Fibroblast of the aortic adventitia (primary cell): ENCODE data around the gene TTC39C. TPM values are rescaled to one million over a fixed set of nuclear protein-coding genes. Genes with fewer than 3 reads are reported as not detected.
"Not testable (repeated sequence)": the region's sequence is repeated elsewhere in the genome, so short reads cannot be mapped to it uniquely, and the experiment has no call there.

Experiments
- DNase-seq: peaks from one replicate; pipeline ENCODE4 v3.0.0-alpha.2; 2010; ENCODE audit warnings: low read depth
- H3K4me3 ChIP-seq: 2 replicates; pipeline ENCODE4 v1.5.1; 2011; ENCODE audit warnings: low read depth, mild to moderate bottlenecking, control low read depth, low read length, moderate library complexity
- total RNA-seq: library from RNA; depleted of rRNA; stranded (reverse); fragments of >200 nt; gene quantifications from 2 replicates; pipeline ENCODE4 v1.2.3, GENCODE V29; 2012; ENCODE audit warnings: low replicate concordance
- TF ChIP-seq, protein P1 (sequence below): IDR thresholded peaks from 2 replicates; pipeline ENCODE4 v1.5.1; 2011; ENCODE audit warnings: mild to moderate bottlenecking, low read length, control low read depth, inconsistent platforms; ENCODE audit not compliant: insufficient read depth

The TTC39C gene
- total RNA-seq, 1 donor, result 51.8 TPM

DNA sequence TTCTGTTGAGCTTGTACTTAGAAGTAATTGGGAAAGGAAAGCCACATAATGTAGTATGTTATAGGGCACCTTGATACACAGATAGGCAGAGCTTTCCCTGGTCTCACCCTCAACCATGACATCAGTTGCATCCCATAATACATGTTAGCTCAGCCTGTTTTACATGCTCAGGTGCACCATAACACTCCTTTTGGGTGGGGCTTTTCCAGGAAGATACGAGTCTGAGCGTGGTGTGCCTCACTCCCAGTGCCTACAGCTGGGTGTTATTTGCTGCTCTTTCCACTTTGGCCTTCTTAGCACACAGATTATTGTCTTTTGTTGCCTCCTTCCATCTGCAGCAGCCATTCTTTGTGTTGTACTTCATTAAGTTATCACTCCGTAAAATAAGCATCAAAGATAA is 11.9 kb downstream of the TTC39C start:
- DNase-seq, result no peak
- no peak overlapping the region for H3K4me3 ChIP-seq
- TF ChIP-seq, protein P1, sequence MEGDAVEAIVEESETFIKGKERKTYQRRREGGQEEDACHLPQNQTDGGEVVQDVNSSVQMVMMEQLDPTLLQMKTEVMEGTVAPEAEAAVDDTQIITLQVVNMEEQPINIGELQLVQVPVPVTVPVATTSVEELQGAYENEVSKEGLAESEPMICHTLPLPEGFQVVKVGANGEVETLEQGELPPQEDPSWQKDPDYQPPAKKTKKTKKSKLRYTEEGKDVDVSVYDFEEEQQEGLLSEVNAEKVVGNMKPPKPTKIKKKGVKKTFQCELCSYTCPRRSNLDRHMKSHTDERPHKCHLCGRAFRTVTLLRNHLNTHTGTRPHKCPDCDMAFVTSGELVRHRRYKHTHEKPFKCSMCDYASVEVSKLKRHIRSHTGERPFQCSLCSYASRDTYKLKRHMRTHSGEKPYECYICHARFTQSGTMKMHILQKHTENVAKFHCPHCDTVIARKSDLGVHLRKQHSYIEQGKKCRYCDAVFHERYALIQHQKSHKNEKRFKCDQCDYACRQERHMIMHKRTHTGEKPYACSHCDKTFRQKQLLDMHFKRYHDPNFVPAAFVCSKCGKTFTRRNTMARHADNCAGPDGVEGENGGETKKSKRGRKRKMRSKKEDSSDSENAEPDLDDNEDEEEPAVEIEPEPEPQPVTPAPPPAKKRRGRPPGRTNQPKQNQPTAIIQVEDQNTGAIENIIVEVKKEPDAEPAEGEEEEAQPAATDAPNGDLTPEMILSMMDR, result no peak

DNA sequence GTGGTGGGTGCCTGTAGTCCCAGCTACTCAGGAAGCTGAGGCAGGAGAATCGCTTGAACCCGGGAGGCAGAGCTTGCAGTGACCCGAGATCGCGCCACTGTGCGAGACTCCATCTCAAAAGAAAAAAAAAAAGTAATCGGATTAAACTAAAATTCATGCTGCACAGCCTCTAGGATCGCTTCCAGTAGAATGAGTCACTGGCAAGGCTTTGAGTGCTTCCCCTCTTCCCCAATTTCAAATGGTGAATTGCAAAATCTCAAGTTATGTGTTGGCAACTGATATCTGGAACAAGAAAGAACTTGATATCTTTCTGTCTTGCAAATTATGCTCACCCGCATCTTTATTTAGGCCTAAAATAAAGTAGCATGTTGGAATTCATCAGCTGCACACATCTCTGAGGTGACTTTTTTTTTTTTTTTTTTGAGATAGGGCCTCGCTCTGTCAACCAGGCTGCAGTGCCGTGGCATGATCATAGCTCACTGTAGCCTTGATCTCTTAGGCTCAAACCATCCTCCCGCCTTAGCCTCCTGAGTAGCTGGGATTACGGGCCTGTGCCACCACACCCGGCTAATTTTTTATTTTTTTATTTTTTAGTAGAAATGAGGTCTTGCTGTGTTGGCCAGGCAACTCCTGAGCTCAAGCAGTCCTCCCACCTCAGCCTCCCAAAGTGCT is 12.7 kb downstream of the TTC39C start:
- peak; percentile 98 for DNase-seq
- TF ChIP-seq, protein P1, result no peak
- no peak overlapping the region for H3K4me3 ChIP-seq

DNA sequence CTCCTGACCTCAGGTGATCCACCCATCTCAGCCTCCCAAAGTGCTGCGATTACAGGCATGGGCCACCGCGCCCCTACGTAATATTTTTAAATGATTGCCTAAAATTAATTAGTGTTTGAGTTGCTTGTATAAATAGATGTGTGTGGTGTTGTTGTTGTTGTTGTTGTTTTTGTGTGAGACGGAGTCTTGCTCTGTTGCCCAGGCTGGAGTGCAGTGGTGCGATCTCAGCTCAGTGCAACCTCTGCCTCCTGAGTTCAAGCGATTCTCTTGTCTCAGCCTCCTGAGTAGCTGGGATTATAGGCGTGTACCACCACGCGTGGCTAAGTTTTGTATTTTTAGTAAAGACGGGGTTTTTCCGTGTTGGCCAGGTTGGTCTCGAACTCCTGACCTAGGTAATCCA is 14.4 kb downstream of the TTC39C start:
- H3K4me3 ChIP-seq, DNase-seq: not testable (repeated sequence)

DNA sequence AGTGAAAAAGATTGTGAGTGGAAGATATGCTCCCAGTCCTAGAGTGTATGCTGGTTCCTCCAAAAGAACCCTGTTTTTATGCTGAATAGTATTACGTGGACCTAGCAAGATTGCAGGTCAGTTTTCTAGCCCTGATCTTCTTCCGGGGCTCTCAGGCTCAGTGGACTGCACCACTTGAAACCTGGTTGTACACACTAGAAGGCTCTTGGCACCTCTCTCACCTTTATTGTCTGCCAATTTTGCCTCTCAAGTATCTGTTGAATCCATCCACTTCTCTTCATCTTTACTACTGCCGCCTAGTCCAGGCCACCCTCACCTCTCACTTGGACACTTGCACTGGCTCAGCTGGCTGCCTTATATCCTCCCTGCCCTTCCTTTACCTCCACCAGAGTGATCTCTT is 16.8 kb downstream of the TTC39C start:
- no peak overlapping the region for H3K4me3 ChIP-seq
- DNase-seq, result no peak
- TF ChIP-seq, protein P1, result no peak

DNA sequence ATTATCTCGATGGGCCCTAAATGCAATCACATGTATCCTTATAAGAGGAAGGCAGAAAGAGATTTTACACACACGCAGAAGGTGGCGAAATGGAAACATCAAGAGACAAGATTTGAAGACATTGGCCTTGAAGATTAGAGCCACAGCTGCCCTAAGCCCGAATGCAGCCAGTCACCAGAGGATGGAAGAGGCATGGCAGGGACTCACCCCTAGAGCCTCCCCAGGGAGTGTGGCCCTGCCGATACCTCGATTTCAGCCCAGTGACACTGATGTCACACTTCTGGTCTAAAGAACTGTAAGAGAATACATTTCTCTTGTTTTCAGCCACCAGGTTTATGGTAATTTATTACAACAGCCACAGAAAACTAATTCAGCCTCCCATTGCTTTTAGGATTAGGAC is 17.4 kb downstream of the TTC39C start:
- no peak for DNase-seq
- TF ChIP-seq, protein P1, result no peak
- no peak overlapping the region for H3K4me3 ChIP-seq

DNA sequence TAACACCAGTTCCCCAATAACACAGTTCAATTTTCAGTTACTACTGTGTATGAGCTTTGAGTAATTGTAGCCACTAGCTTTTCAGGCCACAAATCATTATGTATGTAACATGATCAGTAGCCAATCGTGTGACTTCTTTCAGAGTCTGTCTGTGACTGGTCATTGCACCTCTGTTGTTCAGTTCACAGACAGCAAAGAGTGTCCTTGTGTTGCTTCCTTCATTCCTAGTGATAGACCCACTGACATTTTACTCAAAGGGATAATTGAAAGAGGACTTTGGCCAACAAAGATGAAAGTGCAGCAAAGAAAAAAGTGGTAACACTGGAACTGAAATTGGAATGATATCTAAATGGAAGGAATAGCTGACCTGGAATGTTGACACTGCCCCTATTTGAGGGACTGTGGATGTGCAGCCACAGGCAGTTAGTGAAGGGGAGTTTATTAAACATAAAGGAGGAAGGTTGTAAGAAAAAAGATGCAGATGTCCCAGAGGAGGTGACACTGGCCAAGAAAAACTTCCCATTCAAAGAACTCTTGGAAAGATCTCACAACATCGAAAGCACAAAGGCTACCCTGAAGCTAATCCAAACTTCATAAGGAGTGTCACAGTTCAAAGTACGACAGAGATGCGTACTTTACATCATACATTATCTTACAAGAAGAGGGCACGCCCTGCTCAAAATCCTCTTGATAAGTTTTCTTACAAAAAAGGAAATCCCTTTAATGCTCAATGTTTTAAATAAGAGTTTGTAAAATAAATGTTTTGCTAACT is 19.3 kb downstream of the TTC39C start:
- TF ChIP-seq, protein P1, result no peak
- H3K4me3 ChIP-seq, result no peak overlapping the region
- DNase-seq, result no peak

DNA sequence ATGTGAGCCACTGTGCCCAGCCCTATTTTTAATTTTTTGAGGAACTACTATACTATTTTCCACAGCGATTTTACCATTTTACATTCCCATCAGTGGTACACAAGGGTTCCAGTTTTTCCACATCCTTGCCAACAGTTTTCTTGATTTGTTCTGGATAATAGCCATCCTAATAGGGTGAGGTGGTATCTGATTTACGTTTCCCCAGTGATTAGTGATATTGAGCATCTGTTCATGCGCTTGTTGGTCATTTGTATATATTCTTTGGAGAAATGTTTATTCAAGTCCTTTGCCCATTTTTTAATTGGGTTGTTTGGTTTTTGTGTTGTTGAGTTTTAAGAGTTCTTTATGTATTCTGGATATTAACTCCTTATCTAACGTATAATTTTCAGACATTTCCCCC is 20.8 kb downstream of the TTC39C start:
- DNase-seq, result no peak
- TF ChIP-seq, protein P1, result no peak

More for the DNA sequence above, 20.8 kb downstream of the TTC39C start:
- H3K4me3 ChIP-seq, result no peak overlapping the region
